K562 (cell line): ENCODE data around the gene MED13L. TPM values are rescaled to one million over a fixed set of nuclear protein-coding genes. Genes with fewer than 3 reads are reported as not detected.

Source experiments
- ATAC-seq: fragments of 200-7000 bp; cut with Tn5 transposase; 3 replicates; pipeline ENCODE4 v1.9.1; 2020; ENCODE audit warnings: moderate library complexity
- BruUV-seq: library from RNA; stranded (reverse); fragments of 400-500 nt; replicated peaks from 2 replicates; lab custom pipeline; 2021; lab: Mats Ljungman, UMichigan
- CTCF ChIA-PET: fragments of 300-600 bp; formaldehyde crosslinking; extraction: SDS; loops from one replicate; lab custom pipeline; 2021; ENCODE audit warnings: low intra/inter-chr PET ratio; lab: Yijun Ruan, JAX
- POLR2A ChIA-PET: fragments of 300-600, 350-650 bp; sonication (Branson Sonifier 250); formaldehyde crosslinking; extraction: SDS; loops from one replicate; lab custom pipeline; 2021; ENCODE audit warnings: antibody characterized with exemption, inconsistent platforms; lab: Yijun Ruan, JAX
- DNase-seq, 4 experiments: peaks; one replicate each; pipeline versions ENCODE4 v3.0.0 to v3.0.0-alpha.2; 2011 to 2018; ENCODE audit warnings: low spot score in 3 of 4, mixed read lengths in 3 of 4; ENCODE audit errors: extremely low read depth in 1 of 4
- FAIRE-seq: peaks from 2 replicates; lab custom pipeline; 2011; peaks lifted over from hg19 to GRCh38; lab: Jason Lieb, UNC
- H2AFZ ChIP-seq: 2 replicates; pipeline ENCODE4 v1.6.0; 2011; ENCODE audit warnings: low read depth, low read length, control low read depth, inconsistent platforms
- H3K27ac ChIP-seq: fragments of 200-600 bp; 3 replicates; pipeline ENCODE4 v1.8.0; 2011; ENCODE audit warnings: low read depth, mild to moderate bottlenecking, control low read depth, inconsistent platforms, low read length, moderate library complexity, mixed read lengths; ENCODE audit errors: extremely low read depth
- H3K27me3 ChIP-seq, 2 experiments: fragments of 300-600 bp in 1 of 2; 2 replicates in 1 of 2; 3 replicates in 1 of 2; pipeline versions ENCODE4 v1.6.0 to v1.8.0; 2011; ENCODE audit warnings: inconsistent platforms in 2 of 2, low read length in 2 of 2, mild to moderate bottlenecking in 1 of 2, mixed read lengths in 1 of 2, moderate library complexity in 1 of 2; ENCODE audit not compliant: control insufficient read depth in 2 of 2, insufficient read depth in 2 of 2
- H3K36me3 ChIP-seq: fragments of 300-600 bp; 3 replicates; pipeline ENCODE4 v1.8.0; 2011; ENCODE audit warnings: mild to moderate bottlenecking, low read length, inconsistent platforms; ENCODE audit not compliant: control insufficient read depth, insufficient read depth
- H3K4me1 ChIP-seq, 2 experiments: fragments of 200-600 bp in 1 of 2; replicated peaks in 1 of 2; 2 replicates in 1 of 2; 3 replicates in 1 of 2; pipeline versions ENCODE4 v1.5.1 to v1.8.0; 2011; ENCODE audit warnings: inconsistent platforms in 2 of 2, low read length in 2 of 2, mild to moderate bottlenecking in 1 of 2, mixed read lengths in 1 of 2, moderate library complexity in 1 of 2; ENCODE audit not compliant: control insufficient read depth in 2 of 2, insufficient read depth in 2 of 2
- H3K4me2 ChIP-seq: 2 replicates; pipeline ENCODE4 v1.6.1; 2011; ENCODE audit warnings: low read length, control low read depth, inconsistent platforms, mixed read lengths; ENCODE audit not compliant: insufficient read depth
- H3K4me3 ChIP-seq: fragments of 200-600 bp; sonication (generic), shearing (Covaris generic); 2 replicates; pipeline ENCODE4 v1.5.1; 2016; ENCODE audit warnings: control low read depth, inconsistent platforms
- H3K79me2 ChIP-seq: fragments of 200-600 bp; 3 replicates; pipeline ENCODE4 v1.8.0; 2011; ENCODE audit warnings: low read length, inconsistent platforms; ENCODE audit not compliant: control insufficient read depth, insufficient read depth
- H3K9ac ChIP-seq, 2 experiments: 2 replicates each; pipeline versions ENCODE4 v1.6.0 to v1.6.1; 2011; ENCODE audit warnings: low read depth in 2 of 2, low read length in 2 of 2, control low read depth in 1 of 2, inconsistent platforms in 1 of 2, mild to moderate bottlenecking in 1 of 2, mixed read lengths in 1 of 2; ENCODE audit not compliant: insufficient read depth in 1 of 2
- H3K9me1 ChIP-seq: one replicate; pipeline ENCODE4 v1.6.0; 2011; ENCODE audit warnings: inconsistent platforms, mild to moderate bottlenecking, low read length, moderate library complexity; ENCODE audit not compliant: control insufficient read depth, insufficient read depth
- H3K9me3 ChIP-seq: replicated peaks from 2 replicates; pipeline ENCODE4 v1.5.1; 2011; ENCODE audit warnings: low read depth, low read length, inconsistent platforms; ENCODE audit not compliant: control insufficient read depth, insufficient read depth
- H4K20me1 ChIP-seq: replicated peaks from 2 replicates; pipeline ENCODE4 v1.6.1; 2011; ENCODE audit warnings: low read length, inconsistent platforms, mixed read lengths; ENCODE audit not compliant: control insufficient read depth, insufficient read depth
- ADNP ChIP-seq: fragments of 200-800 bp; sonication (Bioruptor generic); IDR thresholded peaks from 2 replicates; pipeline ENCODE4 v1.6.1; 2016; ENCODE audit warnings: missing genetic modification characterization, missing compliant biosample characterization
- ARNT ChIP-seq, 2 experiments: fragments of 450-650 bp; IDR thresholded peaks; 2 replicates each; pipeline ENCODE4 v1.6.1; 2016; ENCODE audit warnings: mild to moderate bottlenecking in 1 of 2
- ETV6 ChIP-seq, 3 experiments: fragments of 150-350 bp in 1 of 3; sonication (generic) in 1 of 3; formaldehyde crosslinking in 1 of 3; IDR thresholded peaks; 2 replicates each; pipeline versions ENCODE4 v1.6.1 to v1.8.0; 2014 to 2022; ENCODE audit warnings: borderline replicate concordance in 2 of 3, low read depth in 2 of 3, antibody characterized with exemption in 1 of 3, low read length in 1 of 3, mild to moderate bottlenecking in 1 of 3, missing genetic modification reagents in 1 of 3
- FOXA1 ChIP-seq: fragments of 450-650 bp; IDR thresholded peaks from 2 replicates; pipeline ENCODE4 v1.6.1; 2016; ENCODE audit warnings: mild to moderate bottlenecking, borderline replicate concordance
- IRF1 ChIP-seq: sonication (generic); formaldehyde crosslinking; IDR thresholded peaks from 2 replicates; pipeline ENCODE4 v1.8.0; 2022; ENCODE audit warnings: missing genetic modification reagents, mild to moderate bottlenecking, borderline replicate concordance
- LARP7 ChIP-seq: fragments of 450-650 bp; IDR thresholded peaks from 2 replicates; pipeline ENCODE4 v1.6.1; 2016
- MCM7 ChIP-seq, 2 experiments: fragments of 450-650 bp; IDR thresholded peaks; 2 replicates each; pipeline ENCODE4 v1.6.1; 2016 to 2018
- MECOM ChIP-seq: fragments of 250-450 bp; sonication (Bioruptor Pico); IDR thresholded peaks from 2 replicates; pipeline ENCODE4 v1.8.0; 2022; ENCODE audit warnings: inconsistent platforms
- MTF1 ChIP-seq: fragments of 250-450 bp; sonication (Bioruptor Pico); IDR thresholded peaks from 2 replicates; pipeline ENCODE4 v1.9.0; 2021; ENCODE audit warnings: moderate library complexity, mild to moderate bottlenecking, inconsistent platforms, borderline replicate concordance
- NCOR1 ChIP-seq: fragments of 450-650 bp; IDR thresholded peaks from 2 replicates; pipeline ENCODE4 v1.6.1; 2016; ENCODE audit warnings: mild to moderate bottlenecking, moderate library complexity
- PHF20 ChIP-seq: fragments of 450-650 bp; IDR thresholded peaks from 2 replicates; pipeline ENCODE4 v1.6.1; 2018; ENCODE audit not compliant: partially characterized antibody
- RNF2 ChIP-seq: sonication (generic); IDR thresholded peaks from 2 replicates; pipeline ENCODE4 v1.6.1; 2016
- SAFB ChIP-seq: fragments of 200-400 bp; formaldehyde crosslinking; IDR thresholded peaks from 2 replicates; pipeline ENCODE4 v1.6.1; 2017; ENCODE audit warnings: low read depth, low read length, borderline replicate concordance
- SAP30 ChIP-seq: fragments of 200-600 bp; sonication (generic); IDR thresholded peaks from 2 replicates; pipeline ENCODE4 v1.6.1; 2012; ENCODE audit warnings: borderline replicate concordance, low read depth, mild to moderate bottlenecking, moderate library complexity, low read length, control low read depth, inconsistent platforms; ENCODE audit not compliant: insufficient read depth, poor library complexity, severe bottlenecking
- SIN3B ChIP-seq: fragments of 450-650 bp; IDR thresholded peaks from 2 replicates; pipeline ENCODE4 v1.6.1; 2017; ENCODE audit warnings: low read depth, mild to moderate bottlenecking, moderate library complexity
- WHSC1 ChIP-seq: IDR thresholded peaks from one replicate; pipeline ENCODE4 v1.6.1; 2012; ENCODE audit warnings: low read length, control low read depth, inconsistent platforms
- YY1 ChIP-seq, 3 experiments: IDR thresholded peaks; 2 replicates each; pipeline ENCODE4 v1.6.1; 2011; ENCODE audit warnings: low read length in 2 of 3, mild to moderate bottlenecking in 2 of 3, moderate library complexity in 2 of 3, borderline replicate concordance in 1 of 3, control low read depth in 1 of 3, low read depth in 1 of 3; ENCODE audit not compliant: insufficient read depth in 3 of 3, insufficient replicate concordance in 2 of 3, control insufficient read depth in 1 of 3, insufficient read length in 1 of 3; ENCODE audit errors: extremely low read depth in 1 of 3
- ZFP1 ChIP-seq: fragments of 450-650 bp; formaldehyde crosslinking; IDR thresholded peaks from 2 replicates; pipeline ENCODE4 v1.4.0; 2020; ENCODE audit warnings: mild to moderate bottlenecking, mixed read lengths
- ZNF175 ChIP-seq: fragments of 200-800 bp; sonication (Bioruptor generic); IDR thresholded peaks from 2 replicates; pipeline ENCODE4 v1.6.1; 2016; ENCODE audit warnings: low read depth, mild to moderate bottlenecking, missing genetic modification characterization, missing compliant biosample characterization
- ZNF668 ChIP-seq: fragments of 250-450 bp; sonication (Bioruptor Pico); IDR thresholded peaks from 2 replicates; pipeline ENCODE4 v1.8.0; 2022; ENCODE audit warnings: mild to moderate bottlenecking, inconsistent platforms
- WGBS: fragments of 100-300 bp; shearing (Covaris generic); methylation state at CpG from one replicate; pipeline ENCODE4 v1.1.6; 2016; ENCODE audit warnings: low coverage, mixed read lengths; ENCODE audit not compliant: insufficient coverage; ENCODE audit errors: missing lambda C conversion rate; 5-methylcytosine and 5-hydroxymethylcytosine counted together
- in situ Hi-C: fragments of 300-500 bp; cut with MboI; formaldehyde crosslinking; loops from 4 replicates; pipeline ENCODE4 v1.15.0; 2018; ENCODE audit warnings: inconsistent platforms, mixed read lengths
- intact Hi-C: fragments of 100-400 bp; cut with micrococcal nuclease; formaldehyde crosslinking; loops from 2 replicates; pipeline ENCODE4 v1.14.2; 2022
- polyA plus RNA-seq, 8 experiments: library from polyadenylated mRNA; depleted of rRNA in 4 of 8; stranded (reverse) in 5 of 8; unstranded in 3 of 8; fragments of >200 nt; fragmentation: Nextera tagmentation in 2 of 8; fragmentation: Illumina TruSeq in 1 of 8; extraction: Ambion mirVana in 2 of 8; extraction: Trizol in 1 of 8; gene quantifications; 2 replicates each; pipeline versions ENCODE4 v1.2.1 to v1.2.3, GENCODE V29; 2011 to 2014; ENCODE audit warnings: inconsistent platforms in 1 of 8, missing spikeins in 1 of 8
- total RNA-seq, 7 experiments: library from RNA; depleted of rRNA in 6 of 7; stranded (reverse); fragments of >200 nt in 6 of 7; fragmentation: Illumina TruSeq in 2 of 7; extraction: Trizol in 2 of 7; gene quantifications; 2 replicates each; pipeline versions ENCODE4 v1.2.1 to v1.2.3, GENCODE V29; 2011 to 2021; ENCODE audit warnings: low replicate concordance in 1 of 7

Gene MED13L
- total and polyA plus RNA-seq, 9 of the 15 experiments (the other 6 are each of a cell fraction or from before 2014, with no cell fraction given), result 13.4 to 90.3 (median 36.9) TPM

- TF ChIP-seq ZNF668 (CRISPR knock-in tag) (no peak), MECOM (CRISPR knock-in tag) (no peak), ZFP1 (CRISPR knock-in tag) (no peak), MTF1 (CRISPR knock-in tag) (no peak), ADNP (tag) (no peak), WHSC1 (no peak), RNF2 (no peak), PHF20 (no peak)
These were observed 189.5 kb downstream of the MED13L start (continued) for GRCh38 chr12:116087962-116088361.

- CTCF ChIA-PET, result no interaction called here
- peaks cover 70% of the 10 kb centered on the region for H3K79me2 ChIP-seq
These were observed 190.1 kb downstream of the MED13L start for GRCh38 chr12:116087399-116087798.

More at GRCh38 chr12:116087399-116087798, 190.1 kb downstream of the MED13L start:
- Histone ChIP-seq H3K27ac (no peak overlapping the region), H3K27me3 (no peaks in the 10 kb centered on the region), H3K4me3 (no peak overlapping the region), H3K36me3 (peaks cover 19% of the 10 kb centered on the region; the same call in 2 of the 3 replicates), H3K4me2 (no peak overlapping the region), H3K9me1 (no peaks in the 10 kb centered on the region), H3K4me1 (peaks cover 0 to 3% of the 10 kb centered on the region in 2 experiments; a peak in 2 of 5 replicates), H2AFZ (no peak overlapping the region), H4K20me1 (0 out of 2 replicates have a peak, but pooled peaks cover 3% of the 10 kb centered on the region), H3K9me3 (no peaks in the 10 kb centered on the region), H3K9ac (no peak overlapping the region)
- intact Hi-C loops (no loop called here), in situ Hi-C loops (no loop called here)
- POLR2A ChIA-PET, result no interaction called here
- FAIRE-seq (no peak), ATAC-seq (no peak), DNase-seq (no peak)
- no TSS peak for BruUV-seq
- 69% methylated on average over 3 of the region's 3 CpGs for WGBS
- TF ChIP-seq NCOR1, result no peak
- TF ChIP-seq MCM7 (IDR thresholded peaks at IDR 0.05), result no peak
- no peak for TF ChIP-seq LARP7
- TF ChIP-seq IRF1 (CRISPR knock-in tag), result no peak
- no peak for TF ChIP-seq SAFB
- no peak for TF ChIP-seq SAP30
- TF ChIP-seq ETV6 (IDR thresholded peaks at IDR 0.05; ENCODE audit: borderline replicate concordance in 1 of 2, low read depth in 2 of 2, low read length in 1 of 2), result no peak
- TF ChIP-seq ETV6 (CRISPR knock-in tag; IDR thresholded peaks at IDR 0.05; ENCODE audit: borderline replicate concordance), result no peak
- no peak for TF ChIP-seq YY1 (IDR thresholded peaks at IDR 0.05; ENCODE audit: borderline replicate concordance in 1 of 3, control insufficient read depth in 1 of 3, extremely low read depth in 1 of 3, insufficient read depth in 3 of 3, insufficient read length in 1 of 3, insufficient replicate concordance in 2 of 3, low read depth in 1 of 3, low read length in 2 of 3)
- no peak for TF ChIP-seq ZNF175 (CRISPR knock-in tag)
- no peak for TF ChIP-seq ARNT (IDR thresholded peaks at IDR 0.05)
- no peak for TF ChIP-seq FOXA1
- TF ChIP-seq SIN3B, result no peak
